HepG2 (cell line): ENCODE data around the gene EEF1AKMT1. TPM values are rescaled to one million over a fixed set of nuclear protein-coding genes. Genes with fewer than 3 reads are reported as not detected.

ENCODE experiments used
- ATAC-seq: fragments of 200-7000 bp; cut with Tn5 transposase; 3 replicates; pipeline ENCODE4 v1.9.1; 2020; ENCODE audit warnings: mild to moderate bottlenecking, moderate library complexity
- BruUV-seq: library from RNA; stranded (reverse); fragments of 400-500 nt; replicated peaks from 2 replicates; lab custom pipeline; 2021; lab: Mats Ljungman, UMichigan
- CTCF ChIA-PET: fragments of 300-600 bp; formaldehyde crosslinking; extraction: SDS; loops from one replicate; lab custom pipeline; 2021; ENCODE audit warnings: low total read pairs, inconsistent platforms, low intra/inter-chr PET ratio; lab: Yijun Ruan, JAX
- POLR2A ChIA-PET: fragments of 350-600 bp; sonication (Branson Sonifier 250); formaldehyde crosslinking; loops from one replicate; lab custom pipeline; 2020; ENCODE audit warnings: antibody characterized with exemption, inconsistent platforms; lab: Yijun Ruan, JAX
- DNase-seq: peaks from one replicate; pipeline ENCODE4 v3.0.0-alpha.2; 2015; ENCODE audit warnings: low spot score
- FAIRE-seq: peaks from 3 replicates; lab custom pipeline; 2011; peaks lifted over from hg19 to GRCh38; lab: Jason Lieb, UNC
- H2AFZ ChIP-seq: one replicate; pipeline ENCODE4 v1.6.1; 2011; ENCODE audit warnings: low read length, inconsistent platforms
- H3K27ac ChIP-seq: fragments of 300-600 bp; 3 replicates; pipeline ENCODE4 v1.8.0; 2011; ENCODE audit warnings: mixed run types, mild to moderate bottlenecking, mixed read lengths, low read length, inconsistent platforms; ENCODE audit not compliant: insufficient read depth; ENCODE audit errors: extremely low read length
- H3K27me3 ChIP-seq, 2 experiments: fragments of 200-600 bp in 1 of 2; 2 replicates in 1 of 2; 3 replicates in 1 of 2; pipeline versions ENCODE4 v1.6.0 to v1.8.0; 2011; ENCODE audit warnings: low read length in 2 of 2, mild to moderate bottlenecking in 2 of 2, moderate library complexity in 2 of 2, inconsistent platforms in 1 of 2; ENCODE audit not compliant: insufficient read depth in 2 of 2, control insufficient read depth in 1 of 2
- H3K36me3 ChIP-seq, 2 experiments: fragments of 200-600 bp in 1 of 2; replicated peaks in 1 of 2; 2 replicates in 1 of 2; 3 replicates in 1 of 2; pipeline versions ENCODE4 v1.5.1 to v1.8.0; 2011; ENCODE audit warnings: low read length in 2 of 2, inconsistent platforms in 1 of 2; ENCODE audit not compliant: insufficient read depth in 2 of 2, control insufficient read depth in 1 of 2
- H3K4me1 ChIP-seq: 2 replicates; pipeline ENCODE4 v1.5.1; 2012; ENCODE audit warnings: low read length, inconsistent platforms; ENCODE audit not compliant: insufficient read depth
- H3K4me2 ChIP-seq: 2 replicates; pipeline ENCODE4 v1.6.0; 2011; ENCODE audit warnings: low read depth, low read length, inconsistent platforms
- H3K4me3 ChIP-seq, 3 experiments: fragments of 200-600 bp in 1 of 3; sonication (generic), shearing (Covaris generic) in 1 of 3; replicated peaks in 1 of 3; 2 replicates each; pipeline ENCODE4 v1.5.1; 2011 to 2016; ENCODE audit warnings: low read length in 3 of 3, inconsistent platforms in 2 of 3, low read depth in 2 of 3, mild to moderate bottlenecking in 2 of 3, control low read depth in 1 of 3, mixed read lengths in 1 of 3; ENCODE audit not compliant: insufficient read depth in 1 of 3
- H3K79me2 ChIP-seq: one replicate; pipeline ENCODE4 v1.6.1; 2011; ENCODE audit warnings: low read length, inconsistent platforms; ENCODE audit not compliant: insufficient read depth
- H3K9ac ChIP-seq: 2 replicates; pipeline ENCODE4 v1.6.0; 2011; ENCODE audit warnings: mild to moderate bottlenecking, low read depth, low read length, inconsistent platforms; ENCODE audit not compliant: insufficient read depth
- H3K9me3 ChIP-seq: 2 replicates; pipeline ENCODE4 v1.5.1; 2012; ENCODE audit warnings: mild to moderate bottlenecking, low read length
- H4K20me1 ChIP-seq: 2 replicates; pipeline ENCODE4 v1.6.0; 2011; ENCODE audit warnings: inconsistent platforms, mild to moderate bottlenecking, low read length, moderate library complexity; ENCODE audit not compliant: insufficient read depth
- PAWR ChIP-seq: sonication (generic); formaldehyde crosslinking; IDR thresholded peaks from 2 replicates; pipeline ENCODE4 v1.4.0; 2020; ENCODE audit warnings: missing genetic modification reagents, mild to moderate bottlenecking, borderline replicate concordance
- ZBTB38 ChIP-seq: sonication (generic); formaldehyde crosslinking; IDR thresholded peaks from 2 replicates; pipeline ENCODE4 v1.5.1; 2020; ENCODE audit warnings: mild to moderate bottlenecking, missing genetic modification reagents
- ZNF331 ChIP-seq: sonication (generic); formaldehyde crosslinking; IDR thresholded peaks from 2 replicates; pipeline ENCODE4 v1.4.0; 2020; ENCODE audit warnings: missing genetic modification reagents
- ZNF574 ChIP-seq: sonication (generic); formaldehyde crosslinking; IDR thresholded peaks from 2 replicates; pipeline ENCODE4 v1.4.0; 2020; ENCODE audit warnings: missing genetic modification reagents
- ZNF607 ChIP-seq: sonication (generic); formaldehyde crosslinking; IDR thresholded peaks from 2 replicates; pipeline ENCODE4 v1.5.1; 2020; ENCODE audit warnings: missing genetic modification reagents, mild to moderate bottlenecking, borderline replicate concordance
- ZNF660 ChIP-seq: sonication (generic); formaldehyde crosslinking; IDR thresholded peaks from 2 replicates; pipeline ENCODE4 v1.5.1; 2020; ENCODE audit warnings: mild to moderate bottlenecking, low read depth, missing genetic modification reagents, borderline replicate concordance
- WGBS: methylation state at CpG from one replicate; pipeline ENCODE4 v1.1.6; 2017; ENCODE audit warnings: low lambda C conversion rate; 5-methylcytosine and 5-hydroxymethylcytosine counted together
- in situ Hi-C: cut with HindIII; loops from 2 replicates; pipeline ENCODE4 v1.10.0; 2017; ENCODE audit warnings: low pct_unique_long_range_greater_than_20kb; ENCODE audit not compliant: extremely low pct_ligation_motif_present
- intact Hi-C: fragments of 100-400 bp; cut with micrococcal nuclease; formaldehyde crosslinking; loops from one replicate; pipeline ENCODE4 v1.10.0; 2022; ENCODE audit not compliant: unreplicated experiment
- polyA plus RNA-seq, 8 experiments: library from polyadenylated mRNA; depleted of rRNA in 3 of 8; stranded (reverse) in 7 of 8; unstranded in 1 of 8; fragments of >200 nt; fragmentation: Illumina TruSeq in 4 of 8; extraction: Trizol in 4 of 8; gene quantifications; 2 replicates each; pipeline versions ENCODE4 v1.2.1 to v1.2.3, GENCODE V29; 2011 to 2016; ENCODE audit warnings: low read depth in 4 of 8, missing spikeins in 1 of 8, mixed read lengths in 1 of 8; ENCODE audit not compliant: insufficient read depth in 1 of 8
- total RNA-seq, 5 experiments: library from RNA; depleted of rRNA; stranded (reverse); fragments of >200 nt; fragmentation: Illumina TruSeq; extraction: Trizol; gene quantifications; 2 replicates each; pipeline ENCODE4 v1.2.3, GENCODE V29; 2016; ENCODE audit warnings: low read depth in 1 of 5
- TF ChIP-seq, protein P1 (sequence below): sonication (generic); formaldehyde crosslinking; IDR thresholded peaks from 2 replicates; pipeline ENCODE4 v1.4.0; 2020; ENCODE audit warnings: missing genetic modification reagents, borderline replicate concordance
- TF ChIP-seq, protein P2 (sequence below): sonication (generic); formaldehyde crosslinking; IDR thresholded peaks from 2 replicates; pipeline ENCODE4 v1.4.0; 2020; ENCODE audit warnings: missing genetic modification reagents
- TF ChIP-seq, protein P3 (sequence below): sonication (generic); formaldehyde crosslinking; IDR thresholded peaks from 2 replicates; pipeline ENCODE4 v1.8.0; 2022; ENCODE audit warnings: mild to moderate bottlenecking, missing genetic modification reagents, borderline replicate concordance

Gene EEF1AKMT1
- total and polyA plus RNA-seq, 2 of the 13 experiments (the other 11 are each of a cell fraction or from before 2014, with no cell fraction given) = 6.0 to 16.1 TPM

DNA sequence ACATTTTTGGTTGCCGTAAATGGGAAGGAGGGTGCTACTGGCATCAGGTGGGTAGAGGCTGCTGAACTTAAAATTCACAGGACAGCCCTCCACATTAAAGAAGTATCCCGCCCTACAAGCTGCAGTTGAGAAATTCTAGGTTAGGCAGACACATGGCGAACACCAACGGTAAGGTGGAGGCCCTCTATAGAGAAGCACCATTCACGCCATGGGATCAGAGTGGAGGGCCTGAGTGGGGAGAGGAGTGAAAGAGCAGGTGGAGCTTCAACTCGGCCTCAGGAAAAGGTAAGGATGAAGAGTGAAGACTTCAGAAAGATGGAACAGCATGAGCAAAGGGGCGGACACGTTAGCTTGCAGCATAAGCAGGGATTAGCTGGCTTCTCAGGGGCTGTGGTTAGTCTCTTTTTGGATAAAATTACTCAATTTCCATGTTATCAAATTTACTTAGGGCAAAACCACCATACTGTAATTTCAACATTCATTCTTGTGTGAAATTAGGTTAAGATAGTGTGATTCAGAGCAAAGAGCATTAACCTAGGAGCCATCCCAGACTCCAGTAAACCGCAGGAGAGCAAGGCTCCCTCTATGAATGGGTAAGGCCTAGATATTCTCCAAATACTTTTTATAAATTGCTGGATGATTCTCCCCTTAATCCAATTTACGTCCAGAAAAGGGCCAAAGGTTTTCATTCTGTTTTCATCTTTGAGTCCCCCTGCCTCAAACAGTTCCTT lies 1.2 kb downstream of the EEF1AKMT1 start:
- H3K4me1 ChIP-seq = peaks cover 41% of the 10 kb centered on the region
- H3K4me2 ChIP-seq = peak overlapping the region; percentile 91
- peak overlapping the region; percentile 70 to 86 (median 74) for H3K4me3 ChIP-seq
- ChIA-PET CTCF (no interaction called here), POLR2A (interaction anchor here (0.5 kb wide), 1 partner anchor 62 kb away, joined by 3 read pairs; no protein-coding TSS in a partner anchor)
- FAIRE-seq (no peak), DNase-seq (no peak), ATAC-seq (no peak)
- intact Hi-C loops (loop anchor here (5.0 kb wide), 1 partner anchor 275 kb away; no protein-coding TSS in a partner anchor), in situ Hi-C loops (no loop called here)
- no peak overlapping the region for H2AFZ ChIP-seq
- H4K20me1 ChIP-seq = no peaks in the 10 kb centered on the region
- no TSS peak for BruUV-seq
- H3K36me3 ChIP-seq = no peaks in the 10 kb centered on the region
- H3K27me3 ChIP-seq = no peaks in the 10 kb centered on the region
- peak overlapping the region; percentile 92 for H3K9ac ChIP-seq
- no peaks in the 10 kb centered on the region; the same call in 1 of the 2 replicates for H3K9me3 ChIP-seq
- 76% methylated on average over 10 of the region's 10 CpGs for WGBS
- peak overlapping the region; percentile 98 for H3K27ac ChIP-seq
- H3K79me2 ChIP-seq = peaks cover 14% of the 10 kb centered on the region
- TF ChIP-seq ZNF331 (no peak), PAWR (CRISPR knock-in tag) (no peak), ZNF574 (CRISPR knock-in tag) (no peak), ZBTB38 (CRISPR knock-in tag) (peak; percentile 96), ZNF660 (CRISPR knock-in tag) (no peak), ZNF607 (CRISPR knock-in tag) (no peak)
- TF ChIP-seq, protein P1, sequence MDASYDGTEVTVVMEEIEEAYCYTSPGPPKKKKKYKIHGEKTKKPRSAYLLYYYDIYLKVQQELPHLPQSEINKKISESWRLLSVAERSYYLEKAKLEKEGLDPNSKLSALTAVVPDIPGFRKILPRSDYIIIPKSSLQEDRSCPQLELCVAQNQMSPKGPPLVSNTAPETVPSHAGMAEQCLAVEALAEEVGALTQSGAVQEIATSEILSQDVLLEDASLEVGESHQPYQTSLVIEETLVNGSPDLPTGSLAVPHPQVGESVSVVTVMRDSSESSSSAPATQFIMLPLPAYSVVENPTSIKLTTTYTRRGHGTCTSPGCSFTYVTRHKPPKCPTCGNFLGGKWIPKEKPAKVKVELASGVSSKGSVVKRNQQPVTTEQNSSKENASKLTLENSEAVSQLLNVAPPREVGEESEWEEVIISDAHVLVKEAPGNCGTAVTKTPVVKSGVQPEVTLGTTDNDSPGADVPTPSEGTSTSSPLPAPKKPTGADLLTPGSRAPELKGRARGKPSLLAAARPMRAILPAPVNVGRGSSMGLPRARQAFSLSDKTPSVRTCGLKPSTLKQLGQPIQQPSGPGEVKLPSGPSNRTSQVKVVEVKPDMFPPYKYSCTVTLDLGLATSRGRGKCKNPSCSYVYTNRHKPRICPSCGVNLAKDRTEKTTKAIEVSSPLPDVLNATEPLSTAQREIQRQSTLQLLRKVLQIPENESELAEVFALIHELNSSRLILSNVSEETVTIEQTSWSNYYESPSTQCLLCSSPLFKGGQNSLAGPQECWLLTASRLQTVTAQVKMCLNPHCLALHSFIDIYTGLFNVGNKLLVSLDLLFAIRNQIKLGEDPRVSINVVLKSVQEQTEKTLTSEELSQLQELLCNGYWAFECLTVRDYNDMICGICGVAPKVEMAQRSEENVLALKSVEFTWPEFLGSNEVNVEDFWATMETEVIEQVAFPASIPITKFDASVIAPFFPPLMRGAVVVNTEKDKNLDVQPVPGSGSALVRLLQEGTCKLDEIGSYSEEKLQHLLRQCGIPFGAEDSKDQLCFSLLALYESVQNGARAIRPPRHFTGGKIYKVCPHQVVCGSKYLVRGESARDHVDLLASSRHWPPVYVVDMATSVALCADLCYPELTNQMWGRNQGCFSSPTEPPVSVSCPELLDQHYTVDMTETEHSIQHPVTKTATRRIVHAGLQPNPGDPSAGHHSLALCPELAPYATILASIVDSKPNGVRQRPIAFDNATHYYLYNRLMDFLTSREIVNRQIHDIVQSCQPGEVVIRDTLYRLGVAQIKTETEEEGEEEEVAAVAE (CRISPR knock-in tag) = no peak
- TF ChIP-seq, protein P2, sequence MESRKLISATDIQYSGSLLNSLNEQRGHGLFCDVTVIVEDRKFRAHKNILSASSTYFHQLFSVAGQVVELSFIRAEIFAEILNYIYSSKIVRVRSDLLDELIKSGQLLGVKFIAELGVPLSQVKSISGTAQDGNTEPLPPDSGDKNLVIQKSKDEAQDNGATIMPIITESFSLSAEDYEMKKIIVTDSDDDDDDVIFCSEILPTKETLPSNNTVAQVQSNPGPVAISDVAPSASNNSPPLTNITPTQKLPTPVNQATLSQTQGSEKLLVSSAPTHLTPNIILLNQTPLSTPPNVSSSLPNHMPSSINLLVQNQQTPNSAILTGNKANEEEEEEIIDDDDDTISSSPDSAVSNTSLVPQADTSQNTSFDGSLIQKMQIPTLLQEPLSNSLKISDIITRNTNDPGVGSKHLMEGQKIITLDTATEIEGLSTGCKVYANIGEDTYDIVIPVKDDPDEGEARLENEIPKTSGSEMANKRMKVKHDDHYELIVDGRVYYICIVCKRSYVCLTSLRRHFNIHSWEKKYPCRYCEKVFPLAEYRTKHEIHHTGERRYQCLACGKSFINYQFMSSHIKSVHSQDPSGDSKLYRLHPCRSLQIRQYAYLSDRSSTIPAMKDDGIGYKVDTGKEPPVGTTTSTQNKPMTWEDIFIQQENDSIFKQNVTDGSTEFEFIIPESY (CRISPR knock-in tag) = peak; percentile 49; the same call in 1 of the 2 replicates
- TF ChIP-seq, protein P3, sequence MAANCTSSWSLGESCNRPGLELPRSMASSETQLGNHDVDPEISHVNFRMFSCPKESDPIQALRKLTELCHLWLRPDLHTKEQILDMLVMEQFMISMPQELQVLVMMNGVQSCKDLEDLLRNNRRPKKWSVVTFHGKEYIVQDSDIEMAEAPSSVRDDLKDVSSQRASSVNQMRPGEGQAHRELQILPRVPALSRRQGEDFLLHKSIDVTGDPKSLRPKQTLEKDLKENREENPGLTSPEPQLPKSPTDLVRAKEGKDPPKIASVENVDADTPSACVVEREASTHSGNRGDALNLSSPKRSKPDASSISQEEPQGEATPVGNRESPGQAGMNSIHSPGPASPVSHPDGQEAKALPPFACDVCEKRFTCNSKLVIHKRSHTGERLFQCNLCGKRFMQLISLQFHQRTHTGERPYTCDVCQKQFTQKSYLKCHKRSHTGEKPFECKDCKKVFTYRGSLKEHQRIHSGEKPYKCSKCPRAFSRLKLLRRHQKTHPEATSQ (CRISPR knock-in tag) = 0 out of 2 replicates have a peak, but pooled peaks have one; percentile 40
